HepG2 (cell line): ENCODE measurements around the gene UGCG. TPM values are rescaled to one million over a fixed set of nuclear protein-coding genes. Genes with fewer than 3 reads are reported as not detected.

Source experiments
- AFF4 ChIP-seq: sonication (generic); formaldehyde crosslinking; IDR thresholded peaks from 2 replicates; pipeline ENCODE4 v1.4.0; 2020; ENCODE audit warnings: missing genetic modification reagents
- NRL ChIP-seq: sonication (generic); formaldehyde crosslinking; IDR thresholded peaks from 2 replicates; pipeline ENCODE4 v1.5.0; 2020; ENCODE audit warnings: missing genetic modification reagents, mild to moderate bottlenecking, moderate library complexity, borderline replicate concordance
- PCBP1 ChIP-seq: fragments of 200-400 bp; formaldehyde crosslinking; IDR thresholded peaks from 2 replicates; pipeline ENCODE4 v1.6.1; 2017; ENCODE audit warnings: mild to moderate bottlenecking, low read depth, low read length, borderline replicate concordance
- REST ChIP-seq, 2 experiments: IDR thresholded peaks; 2 replicates each; pipeline ENCODE4 v1.6.1; 2011 to 2012; ENCODE audit warnings: low read length in 2 of 2, borderline replicate concordance in 1 of 2, low read depth in 1 of 2, mild to moderate bottlenecking in 1 of 2, moderate library complexity in 1 of 2
- RFX5 ChIP-seq: IDR thresholded peaks from 2 replicates; pipeline ENCODE4 v1.6.1; 2011; ENCODE audit warnings: low read depth, low read length, improper control_type of control experiment
- TAF15 ChIP-seq: fragments of 200-400 bp; formaldehyde crosslinking; IDR thresholded peaks from one replicate; pipeline ENCODE4 v1.6.1; 2018; ENCODE audit warnings: mild to moderate bottlenecking, low read depth, low read length; ENCODE audit not compliant: poor library complexity, severe bottlenecking
- TOE1 ChIP-seq: sonication (generic); formaldehyde crosslinking; IDR thresholded peaks from 2 replicates; pipeline ENCODE4 v1.4.0; 2020; ENCODE audit warnings: mild to moderate bottlenecking, missing genetic modification reagents
- ZNF563 ChIP-seq: sonication (generic); formaldehyde crosslinking; IDR thresholded peaks from 2 replicates; pipeline ENCODE4 v1.8.0; 2022; ENCODE audit warnings: mild to moderate bottlenecking, moderate library complexity, missing genetic modification reagents
- polyA plus RNA-seq, 8 experiments: library from polyadenylated mRNA; depleted of rRNA in 3 of 8; stranded (reverse) in 7 of 8; unstranded in 1 of 8; fragments of >200 nt; fragmentation: Illumina TruSeq in 4 of 8; extraction: Trizol in 4 of 8; gene quantifications; 2 replicates each; pipeline versions ENCODE4 v1.2.1 to v1.2.3, GENCODE V29; 2011 to 2016; ENCODE audit warnings: low read depth in 4 of 8, missing spikeins in 1 of 8, mixed read lengths in 1 of 8; ENCODE audit not compliant: insufficient read depth in 1 of 8
- total RNA-seq, 5 experiments: library from RNA; depleted of rRNA; stranded (reverse); fragments of >200 nt; fragmentation: Illumina TruSeq; extraction: Trizol; gene quantifications; 2 replicates each; pipeline ENCODE4 v1.2.3, GENCODE V29; 2016; ENCODE audit warnings: low read depth in 1 of 5
- TF ChIP-seq, protein P1 (sequence below): sonication (generic); formaldehyde crosslinking; IDR thresholded peaks from 2 replicates; pipeline ENCODE4 v1.5.0; 2020; ENCODE audit warnings: missing genetic modification reagents
- TF ChIP-seq, protein P2 (sequence below), 2 experiments: sonication (generic) in 1 of 2; formaldehyde crosslinking in 1 of 2; IDR thresholded peaks; 2 replicates each; pipeline versions ENCODE4 v1.4.0 to v1.6.1; 2018 to 2020; ENCODE audit warnings: missing genetic modification reagents in 2 of 2, borderline replicate concordance in 1 of 2, low read depth in 1 of 2, mild to moderate bottlenecking in 1 of 2, missing biosample characterization in 1 of 2
- TF ChIP-seq, protein P3 (sequence below): IDR thresholded peaks from 2 replicates; pipeline ENCODE4 v1.6.1; 2016; ENCODE audit warnings: mild to moderate bottlenecking
- TF ChIP-seq, protein P4 (sequence below): sonication (generic); formaldehyde crosslinking; IDR thresholded peaks from 2 replicates; pipeline ENCODE4 v1.8.0; 2022; ENCODE audit warnings: mild to moderate bottlenecking, missing genetic modification reagents, borderline replicate concordance

The UGCG gene
- total and polyA plus RNA-seq, 2 of the 13 experiments (the other 11 are each of a cell fraction or from before 2014, with no cell fraction given), result 10.5 to 13.9 TPM

DNA sequence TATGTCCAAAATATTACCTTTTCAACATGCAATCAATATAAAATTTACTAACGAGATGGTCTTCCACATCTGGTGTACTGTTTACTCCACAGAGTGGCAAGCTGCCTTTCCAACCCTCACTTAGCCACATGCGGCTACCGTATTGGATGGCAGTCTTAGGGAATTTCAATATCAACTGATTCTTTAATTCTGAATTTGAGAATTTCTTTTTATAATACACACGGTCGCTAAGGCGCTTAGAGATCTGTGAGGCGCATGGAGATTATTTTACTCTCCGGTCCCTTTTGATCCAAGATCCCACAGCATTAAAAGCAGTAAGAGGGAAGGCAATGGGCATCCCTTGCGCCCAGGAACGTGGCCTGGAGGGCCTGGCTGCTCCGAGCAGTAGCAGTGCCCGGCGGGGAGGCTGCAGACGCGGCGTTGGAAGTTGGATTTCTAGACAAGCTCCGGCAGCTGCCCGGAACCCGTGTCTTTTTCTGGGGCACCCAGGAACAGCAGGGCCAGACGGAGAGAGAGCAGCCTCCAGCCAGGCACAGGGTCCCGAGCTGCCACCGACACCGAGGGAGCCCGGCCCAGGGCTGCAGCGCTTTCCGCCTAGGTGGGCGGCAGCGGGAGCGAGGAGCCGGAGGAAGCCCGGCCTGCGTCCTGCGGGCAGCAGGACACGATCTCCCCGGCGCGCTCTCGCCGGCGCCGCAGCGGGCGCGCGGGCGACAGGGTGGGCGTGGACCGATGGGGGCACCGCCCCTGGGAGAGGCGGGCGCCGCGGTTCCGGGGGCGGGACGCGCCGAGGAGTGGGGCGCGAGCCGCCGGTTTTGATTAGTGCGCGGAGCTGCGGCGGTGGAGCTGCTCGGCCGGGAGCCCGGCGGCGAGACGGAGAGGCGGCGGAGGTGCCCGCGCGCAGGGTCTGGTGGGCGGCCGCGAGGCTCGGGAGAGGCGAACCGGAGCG lies at the start of gene UGCG (continued):
- TF ChIP-seq, protein P1, sequence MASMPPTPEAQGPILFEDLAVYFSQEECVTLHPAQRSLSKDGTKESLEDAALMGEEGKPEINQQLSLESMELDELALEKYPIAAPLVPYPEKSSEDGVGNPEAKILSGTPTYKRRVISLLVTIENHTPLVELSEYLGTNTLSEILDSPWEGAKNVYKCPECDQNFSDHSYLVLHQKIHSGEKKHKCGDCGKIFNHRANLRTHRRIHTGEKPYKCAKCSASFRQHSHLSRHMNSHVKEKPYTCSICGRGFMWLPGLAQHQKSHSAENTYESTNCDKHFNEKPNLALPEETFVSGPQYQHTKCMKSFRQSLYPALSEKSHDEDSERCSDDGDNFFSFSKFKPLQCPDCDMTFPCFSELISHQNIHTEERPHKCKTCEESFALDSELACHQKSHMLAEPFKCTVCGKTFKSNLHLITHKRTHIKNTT (CRISPR knock-in tag), result no peak
- TF ChIP-seq, protein P2, sequence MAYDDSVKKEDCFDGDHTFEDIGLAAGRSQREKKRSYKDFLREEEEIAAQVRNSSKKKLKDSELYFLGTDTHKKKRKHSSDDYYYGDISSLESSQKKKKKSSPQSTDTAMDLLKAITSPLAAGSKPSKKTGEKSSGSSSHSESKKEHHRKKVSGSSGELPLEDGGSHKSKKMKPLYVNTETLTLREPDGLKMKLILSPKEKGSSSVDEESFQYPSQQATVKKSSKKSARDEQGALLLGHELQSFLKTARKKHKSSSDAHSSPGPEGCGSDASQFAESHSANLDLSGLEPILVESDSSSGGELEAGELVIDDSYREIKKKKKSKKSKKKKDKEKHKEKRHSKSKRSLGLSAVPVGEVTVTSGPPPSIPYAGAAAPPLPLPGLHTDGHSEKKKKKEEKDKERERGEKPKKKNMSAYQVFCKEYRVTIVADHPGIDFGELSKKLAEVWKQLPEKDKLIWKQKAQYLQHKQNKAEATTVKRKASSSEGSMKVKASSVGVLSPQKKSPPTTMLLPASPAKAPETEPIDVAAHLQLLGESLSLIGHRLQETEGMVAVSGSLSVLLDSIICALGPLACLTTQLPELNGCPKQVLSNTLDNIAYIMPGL (CRISPR knock-in tag; IDR thresholded peaks at IDR 0.05; ENCODE audit: borderline replicate concordance in 1 of 2, low read depth in 1 of 2), result peak in 1 of 2 experiments; percentile 72; a peak in 3 of 4 replicates
- TF ChIP-seq, protein P3, sequence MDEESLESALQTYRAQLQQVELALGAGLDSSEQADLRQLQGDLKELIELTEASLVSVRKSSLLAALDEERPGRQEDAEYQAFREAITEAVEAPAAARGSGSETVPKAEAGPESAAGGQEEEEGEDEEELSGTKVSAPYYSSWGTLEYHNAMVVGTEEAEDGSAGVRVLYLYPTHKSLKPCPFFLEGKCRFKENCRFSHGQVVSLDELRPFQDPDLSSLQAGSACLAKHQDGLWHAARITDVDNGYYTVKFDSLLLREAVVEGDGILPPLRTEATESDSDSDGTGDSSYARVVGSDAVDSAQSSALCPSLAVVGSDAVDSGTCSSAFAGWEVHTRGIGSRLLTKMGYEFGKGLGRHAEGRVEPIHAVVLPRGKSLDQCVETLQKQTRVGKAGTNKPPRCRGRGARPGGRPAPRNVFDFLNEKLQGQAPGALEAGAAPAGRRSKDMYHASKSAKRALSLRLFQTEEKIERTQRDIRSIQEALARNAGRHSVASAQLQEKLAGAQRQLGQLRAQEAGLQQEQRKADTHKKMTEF (CRISPR knock-in tag), result peak; percentile 64; the same call in 1 of the 2 replicates
- no peak for TF ChIP-seq AFF4
- no peak for TF ChIP-seq PCBP1
- TF ChIP-seq REST (IDR thresholded peaks at IDR 0.05; ENCODE audit: borderline replicate concordance in 1 of 2, low read depth in 1 of 2, low read length in 2 of 2), result no peak
- no peak for TF ChIP-seq RFX5
- TF ChIP-seq TOE1 (CRISPR knock-in tag), result no peak
- no peak for TF ChIP-seq TAF15
- TF ChIP-seq, protein P4, sequence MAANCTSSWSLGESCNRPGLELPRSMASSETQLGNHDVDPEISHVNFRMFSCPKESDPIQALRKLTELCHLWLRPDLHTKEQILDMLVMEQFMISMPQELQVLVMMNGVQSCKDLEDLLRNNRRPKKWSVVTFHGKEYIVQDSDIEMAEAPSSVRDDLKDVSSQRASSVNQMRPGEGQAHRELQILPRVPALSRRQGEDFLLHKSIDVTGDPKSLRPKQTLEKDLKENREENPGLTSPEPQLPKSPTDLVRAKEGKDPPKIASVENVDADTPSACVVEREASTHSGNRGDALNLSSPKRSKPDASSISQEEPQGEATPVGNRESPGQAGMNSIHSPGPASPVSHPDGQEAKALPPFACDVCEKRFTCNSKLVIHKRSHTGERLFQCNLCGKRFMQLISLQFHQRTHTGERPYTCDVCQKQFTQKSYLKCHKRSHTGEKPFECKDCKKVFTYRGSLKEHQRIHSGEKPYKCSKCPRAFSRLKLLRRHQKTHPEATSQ (CRISPR knock-in tag), result no peak
- no peak; the same call in 1 of the 2 replicates for TF ChIP-seq ZNF563
- TF ChIP-seq NRL (CRISPR knock-in tag), result 0 out of 2 replicates have a peak, but pooled peaks have one; percentile 33
